Esophagus muscularis mucosa (tissue), 4 donors: ENCODE results near the gene LRRIQ1.

Experiments
- CTCF ChIP-seq, 3 experiments: fragments of 200-600 bp in 2 of 3; fragments of 450-650 bp in 1 of 3; sonication (generic) in 2 of 3; IDR thresholded peaks; one replicate each; pipeline ENCODE4 v1.5.1; 2017 to 2019; ENCODE audit warnings: antibody characterized with exemption in 3 of 3, mild to moderate bottlenecking in 2 of 3, moderate library complexity in 1 of 3
- EP300 ChIP-seq: sonication (generic); formaldehyde crosslinking; IDR thresholded peaks from one replicate; pipeline ENCODE4 v1.6.1; 2017; ENCODE audit warnings: antibody characterized with exemption
- POLR2A ChIP-seq: fragments of 450-650 bp; IDR thresholded peaks from one replicate; pipeline ENCODE4 v1.6.1; 2017; ENCODE audit warnings: antibody characterized with exemption, moderate library complexity, mild to moderate bottlenecking, low read depth
- POLR2AphosphoS5 ChIP-seq, 2 donors: sonication (generic); formaldehyde crosslinking; IDR thresholded peaks; one replicate each; pipeline ENCODE4 v1.6.1; 2017; ENCODE audit warnings: antibody characterized with exemption in 2 of 2

GRCh38 chr12:85060916-85061315 lies 24.8 kb downstream of the LRRIQ1 start:
- TF ChIP-seq POLR2A, result no peak
- no peak for TF ChIP-seq POLR2AphosphoS5 (IDR thresholded peaks at IDR 0.05)
- no peak for TF ChIP-seq CTCF (IDR thresholded peaks at IDR 0.05)
- no peak for TF ChIP-seq EP300
